GM21526 (cell line): ENCODE measurements around the gene PLCXD3.

Source experiments
- ATAC-seq: cut with Tn5 transposase; IDR thresholded peaks from one replicate; pipeline ENCODE4 v1.9.1; 2021; ENCODE audit warnings: moderate library complexity; ENCODE audit not compliant: unreplicated experiment, low FRiP score

Gene PLCXD3

DNA sequence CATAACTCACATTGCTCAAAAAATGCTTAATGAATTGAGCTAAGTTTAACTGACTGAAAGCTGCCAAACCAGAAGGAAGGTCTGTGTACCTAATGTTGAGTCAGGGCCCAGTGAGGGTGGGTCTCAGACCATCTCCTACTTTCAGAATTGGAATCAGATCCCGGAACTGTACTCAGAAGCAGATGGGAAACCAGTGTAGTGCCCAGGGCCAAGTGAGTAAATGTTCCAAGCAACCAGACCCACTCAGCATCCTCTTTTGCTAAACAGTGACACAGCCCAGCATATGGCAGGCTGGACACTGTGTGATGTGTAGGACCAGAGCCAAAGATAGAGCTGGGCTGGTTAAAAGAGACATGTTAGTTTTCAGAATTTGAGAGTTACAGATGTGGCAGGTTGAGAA is 94.1 kb downstream of the PLCXD3 start:
- no peak for ATAC-seq

DNA sequence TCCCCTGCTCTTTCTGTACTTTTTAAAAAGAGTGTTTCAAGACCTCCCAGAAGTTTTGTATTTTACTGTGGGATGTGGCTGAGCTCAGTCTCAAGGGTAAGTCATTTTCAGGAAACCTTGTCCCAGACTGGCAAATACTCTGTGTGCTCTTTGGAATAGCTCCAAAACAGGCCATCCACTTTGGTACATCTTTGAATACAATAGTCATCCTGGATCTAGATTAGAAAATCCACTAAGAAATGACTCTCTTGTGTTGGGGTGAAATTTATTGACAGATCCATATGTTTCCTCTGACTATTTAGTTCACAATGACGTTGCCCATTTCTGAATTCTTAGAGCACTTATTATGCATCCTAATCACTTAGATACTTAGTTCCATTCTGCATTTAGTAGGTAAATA is 95.2 kb downstream of the PLCXD3 start:
- ATAC-seq, result no peak

DNA sequence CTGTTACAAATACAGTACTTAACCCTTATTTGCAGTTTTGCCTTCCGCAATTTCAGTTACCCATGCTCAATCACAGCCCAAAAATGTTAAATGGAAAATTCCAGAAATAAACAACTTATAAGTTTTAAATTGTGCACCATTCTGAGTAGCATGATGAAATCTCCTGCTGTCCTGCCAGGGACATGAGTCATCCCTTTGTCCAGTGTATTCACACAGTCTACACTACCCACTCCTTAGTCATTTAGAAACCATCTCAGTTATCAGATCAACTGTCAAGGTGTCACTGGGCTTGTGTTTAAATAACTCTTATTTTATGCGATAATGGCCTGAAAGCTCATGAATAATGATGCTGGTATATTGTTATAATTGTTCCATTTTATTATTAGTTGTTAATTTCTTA is 95.8 kb downstream of the PLCXD3 start:
- no peak for ATAC-seq

DNA sequence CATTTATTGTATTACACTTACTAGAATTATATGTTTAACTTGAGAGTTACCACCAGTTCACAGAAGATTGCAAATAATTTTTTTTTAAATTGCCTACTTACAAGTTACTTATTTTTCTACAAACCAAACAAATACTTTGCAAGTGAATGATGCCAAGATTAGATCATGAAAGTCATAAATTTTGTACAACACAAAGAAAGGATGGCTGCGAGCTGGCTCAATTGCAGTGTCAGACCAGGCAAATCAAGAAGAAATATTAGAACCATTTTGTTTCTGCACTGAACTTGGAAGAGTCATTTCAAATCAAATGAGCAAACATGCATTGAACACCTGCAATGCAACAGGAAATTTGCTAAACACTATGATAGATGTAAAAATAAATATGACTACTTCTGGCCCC is 97.3 kb downstream of the PLCXD3 start:
- ATAC-seq, result no peak

DNA sequence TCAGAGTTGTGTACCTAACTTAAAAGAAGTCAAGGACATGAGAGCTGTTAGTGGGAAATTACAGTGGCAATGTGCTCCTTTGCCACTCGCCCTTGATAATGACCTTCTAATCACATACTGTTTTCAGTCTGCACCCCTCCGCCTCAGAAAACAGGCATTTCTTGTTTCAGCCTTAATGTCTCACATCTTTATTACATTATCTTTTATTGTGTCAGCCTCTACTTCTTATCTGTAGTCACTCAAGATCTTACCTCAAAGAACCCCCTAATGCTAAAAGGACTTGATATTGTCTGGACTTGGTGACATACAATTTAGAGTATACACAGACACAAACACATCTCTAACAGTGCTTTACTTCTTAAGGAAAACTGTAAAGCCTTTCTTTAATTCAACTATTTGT is 97.9 kb downstream of the PLCXD3 start:
- ATAC-seq, result no peak

DNA sequence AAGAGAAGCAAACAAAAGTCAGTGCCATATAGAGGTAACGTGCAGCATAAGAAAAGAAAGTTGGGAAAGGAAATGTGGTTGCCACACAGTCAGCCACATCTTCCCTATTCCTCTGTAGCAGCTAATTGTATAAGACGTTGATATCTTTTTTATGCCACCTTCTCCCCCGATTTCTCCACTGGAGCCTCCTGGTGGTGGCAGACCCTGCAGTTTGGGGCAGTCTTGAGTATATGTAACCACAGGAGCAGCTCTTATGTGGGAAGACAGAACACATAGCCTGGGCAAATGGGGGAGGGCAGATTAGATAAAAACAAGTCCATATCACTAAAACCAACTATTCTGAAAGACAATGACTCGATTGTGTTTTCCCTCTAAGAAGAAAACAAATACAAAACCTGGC is 99.7 kb downstream of the PLCXD3 start:
- no peak for ATAC-seq

DNA sequence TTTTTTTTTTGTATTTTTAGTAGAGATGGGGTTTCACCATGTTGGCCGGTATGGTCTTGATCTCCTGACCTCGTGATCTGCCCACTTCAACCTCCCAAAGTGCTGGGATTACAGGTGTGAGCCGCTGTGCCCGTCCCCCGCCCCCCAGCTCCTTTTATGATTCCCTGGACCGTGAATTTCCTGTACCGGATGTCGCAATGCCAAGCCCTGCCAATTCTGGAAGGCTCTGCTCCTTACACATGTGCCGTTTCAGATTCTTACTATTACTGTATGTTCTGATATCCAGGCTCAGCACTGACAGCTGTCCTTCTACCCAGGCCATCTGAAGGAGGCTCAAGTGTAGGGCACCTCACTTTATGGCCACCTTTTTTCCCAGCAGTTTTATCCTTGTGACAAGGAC is 100.1 kb downstream of the PLCXD3 start:
- no peak for ATAC-seq

DNA sequence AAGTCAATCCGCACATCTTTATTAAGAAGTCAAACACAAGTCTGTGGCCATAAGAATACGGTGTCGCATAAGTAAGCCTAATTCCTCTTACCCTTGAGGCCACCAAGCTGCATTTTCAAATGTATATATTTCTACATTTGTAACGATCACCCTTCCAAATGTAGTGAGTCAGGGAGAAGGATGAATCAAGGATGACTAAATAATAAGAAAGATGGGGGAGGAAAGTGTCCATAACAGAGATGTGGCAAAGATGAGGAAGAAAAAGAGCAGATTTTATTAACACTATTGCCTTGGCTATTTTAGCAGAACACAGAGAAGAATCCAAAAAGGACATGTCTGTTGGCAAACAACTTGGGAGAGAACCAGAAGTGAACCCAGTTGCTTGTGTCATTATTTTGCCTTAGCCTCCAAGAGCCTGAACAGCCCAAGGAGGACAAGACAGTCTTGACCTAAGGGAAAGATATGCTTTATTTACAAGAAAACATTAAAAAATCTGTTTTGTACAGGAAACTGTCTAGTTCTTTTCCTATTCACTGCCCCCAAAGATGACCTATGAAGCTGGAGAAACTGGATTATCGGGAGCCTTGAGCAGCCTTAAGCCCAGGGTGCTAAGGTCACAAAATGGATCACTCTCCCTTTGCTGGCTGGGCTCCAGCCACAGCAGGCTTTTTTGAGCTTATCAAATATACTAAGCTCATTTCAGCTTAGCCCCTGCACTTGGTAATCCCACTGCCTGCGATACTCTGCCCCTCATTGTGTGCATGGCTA is 101.5 kb downstream of the PLCXD3 start:
- no peak for ATAC-seq

DNA sequence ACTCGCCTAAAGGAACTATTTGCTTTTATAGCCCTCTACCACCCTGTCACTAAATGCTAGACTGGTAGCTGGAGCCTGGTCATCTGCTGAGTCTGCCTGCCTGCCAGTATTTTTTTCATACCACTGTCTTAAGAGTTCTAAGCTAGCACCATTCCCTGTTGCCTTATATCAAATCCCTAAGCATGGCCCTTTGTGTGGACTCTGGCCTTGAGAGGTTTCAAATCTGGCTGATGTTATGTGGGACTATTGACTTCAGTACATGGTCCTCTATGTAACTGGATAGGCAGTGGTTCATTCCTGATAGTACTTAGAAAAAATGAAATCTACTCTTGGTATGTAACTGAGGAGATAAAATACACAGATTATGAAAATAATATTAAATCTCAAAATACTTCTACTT is 103.5 kb downstream of the PLCXD3 start:
- no peak for ATAC-seq

DNA sequence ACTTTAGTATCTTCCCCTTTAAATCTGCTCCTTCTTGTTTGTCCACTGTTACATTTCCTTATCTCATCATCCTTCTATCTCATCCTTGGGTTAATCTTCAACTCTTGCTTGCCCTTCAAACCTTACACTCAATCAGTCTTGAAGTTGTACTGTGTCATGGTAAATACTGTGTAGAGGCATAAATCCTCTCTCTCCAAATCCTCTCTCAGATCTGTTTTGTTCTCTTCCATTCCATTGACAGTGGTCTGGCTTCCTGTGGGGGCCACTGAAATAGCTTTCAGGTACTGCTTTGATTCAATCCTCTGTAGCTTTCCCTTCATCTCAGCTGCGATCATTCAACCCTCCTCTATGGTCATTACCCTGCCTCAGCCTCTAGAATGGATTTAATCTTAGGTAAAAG is 104.0 kb downstream of the PLCXD3 start:
- ATAC-seq, result no peak

DNA sequence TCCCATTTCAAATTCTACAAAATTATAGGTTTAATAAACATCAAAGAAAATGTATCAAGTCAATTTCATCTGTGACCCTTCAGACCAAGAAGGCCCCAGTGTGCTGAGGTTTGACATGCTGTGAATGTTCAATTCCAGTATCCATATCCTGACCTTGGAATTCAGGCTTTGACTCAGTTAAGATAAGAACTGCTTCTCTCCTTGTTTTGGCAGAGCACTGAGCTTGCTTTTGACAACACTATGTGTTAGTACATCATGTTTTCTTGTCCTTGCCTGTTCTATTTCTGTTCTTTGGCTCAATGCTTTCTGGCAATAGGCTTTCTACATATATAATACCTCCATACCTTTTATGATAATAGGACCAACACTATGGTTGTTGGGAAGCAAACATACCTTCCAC is 105.6 kb downstream of the PLCXD3 start:
- ATAC-seq, result no peak

DNA sequence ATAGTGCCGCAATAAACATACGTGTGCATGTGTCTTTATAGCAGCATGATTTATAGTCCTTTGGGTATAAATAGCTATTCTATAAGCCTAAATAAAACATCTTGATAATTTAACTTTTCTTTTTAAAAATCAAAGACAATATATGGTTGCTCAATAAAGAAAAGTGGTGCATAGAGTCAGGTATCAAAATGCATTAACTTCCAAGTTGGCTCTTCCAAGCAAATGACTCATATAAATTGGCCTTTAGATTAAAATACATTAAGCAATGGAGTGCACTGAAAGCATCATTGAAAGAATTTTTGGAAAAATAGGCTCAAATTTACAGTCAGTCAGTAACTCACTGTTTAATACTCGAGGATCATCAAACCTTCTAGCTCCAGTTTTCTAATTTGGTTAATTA is 106.6 kb downstream of the PLCXD3 start:
- no peak for ATAC-seq

DNA sequence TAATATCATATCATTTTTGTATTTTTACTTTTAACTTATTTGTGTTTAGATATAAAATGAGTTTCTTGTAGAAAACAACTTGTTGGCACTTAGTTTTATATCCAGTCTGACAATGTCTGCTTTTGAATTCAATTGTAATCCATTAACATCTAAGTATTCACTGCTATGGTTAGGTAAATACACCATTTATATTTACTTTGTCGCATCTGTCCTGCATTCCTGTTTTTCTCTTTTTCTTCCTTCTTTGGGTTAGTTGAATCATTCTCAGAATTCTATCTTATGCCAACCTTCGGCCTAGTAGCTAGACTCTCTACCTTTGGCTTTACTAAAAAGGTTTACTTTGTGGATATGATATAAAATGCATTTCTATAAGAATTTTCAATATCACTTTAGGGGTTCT is 107.6 kb downstream of the PLCXD3 start:
- ATAC-seq, result no peak

DNA sequence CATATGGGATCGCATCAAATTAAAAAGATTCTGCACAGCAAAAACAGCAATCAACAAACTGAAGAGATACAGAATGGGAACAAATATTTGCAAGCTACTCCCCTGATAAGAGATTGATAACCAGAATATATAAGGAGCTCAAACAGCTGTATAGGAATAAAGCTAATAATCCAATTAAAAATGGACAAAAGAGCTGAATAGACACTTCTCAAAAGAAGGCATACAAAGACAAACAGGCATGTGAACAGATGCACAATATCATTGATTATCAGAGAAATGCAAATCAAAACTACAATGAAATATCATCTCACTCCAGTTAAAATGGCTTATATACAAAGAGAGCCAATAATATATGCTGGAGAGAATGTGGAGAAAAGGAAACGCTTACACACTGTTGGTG is 110.6 kb downstream of the PLCXD3 start:
- no peak for ATAC-seq

DNA sequence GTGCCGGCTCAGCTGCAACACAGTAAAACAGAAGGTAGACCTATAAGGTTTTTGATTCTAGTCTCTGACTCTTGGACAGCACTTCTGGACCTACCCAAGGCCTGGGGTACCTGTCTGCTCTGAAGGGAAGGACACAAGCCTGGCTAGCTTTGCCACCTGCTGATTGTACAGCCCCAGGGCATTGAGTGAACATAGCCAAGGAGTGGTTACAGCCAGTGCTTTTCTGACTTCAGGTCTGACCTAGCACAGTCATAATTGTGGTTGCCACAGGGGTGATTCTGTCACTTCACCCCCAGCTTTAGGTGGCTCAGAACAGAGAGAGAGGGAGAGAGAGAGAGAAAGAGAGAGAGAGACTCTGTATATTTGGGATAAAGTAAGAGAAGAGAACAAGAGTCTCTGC is 118.4 kb downstream of the PLCXD3 start:
- no peak for ATAC-seq

DNA sequence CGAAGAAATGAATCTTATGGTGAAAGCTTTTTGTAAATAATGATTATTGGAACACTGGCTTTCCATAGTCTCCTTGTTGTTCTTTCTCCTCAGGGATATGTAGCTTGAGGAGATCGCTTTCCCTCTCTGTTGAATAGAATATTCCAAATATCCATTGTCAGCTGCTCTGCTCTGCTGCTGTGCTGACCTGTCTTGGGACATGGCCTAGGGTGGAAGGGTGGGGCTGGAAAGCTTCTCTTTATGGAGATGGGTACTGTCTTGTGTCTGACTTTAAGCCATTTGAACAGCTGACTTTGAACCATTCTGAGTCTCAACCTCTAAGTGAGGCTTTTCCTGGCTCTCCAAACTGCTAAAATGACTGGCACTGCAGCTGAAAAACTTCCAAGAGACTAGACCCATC is 135.8 kb downstream of the PLCXD3 start:
- no peak for ATAC-seq

DNA sequence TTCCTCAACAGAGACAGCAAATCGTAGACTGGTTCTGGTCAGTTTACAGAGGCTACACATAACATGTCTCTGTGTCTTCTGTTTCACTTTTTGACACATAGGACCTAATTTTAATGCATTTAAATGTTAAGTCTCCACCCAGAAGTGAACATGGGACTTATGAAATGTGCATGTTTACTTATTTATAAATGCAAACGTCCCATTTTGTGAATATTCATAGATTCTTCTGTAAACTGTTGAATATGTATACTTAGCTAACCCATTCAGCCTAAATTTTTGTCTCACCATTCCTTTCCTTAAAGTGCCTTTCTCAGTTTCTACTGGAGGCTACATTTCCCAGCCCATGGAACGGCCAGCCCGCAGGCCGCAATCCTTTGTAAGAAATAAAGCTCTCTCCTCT is 137.2 kb downstream of the PLCXD3 start:
- no peak for ATAC-seq

DNA sequence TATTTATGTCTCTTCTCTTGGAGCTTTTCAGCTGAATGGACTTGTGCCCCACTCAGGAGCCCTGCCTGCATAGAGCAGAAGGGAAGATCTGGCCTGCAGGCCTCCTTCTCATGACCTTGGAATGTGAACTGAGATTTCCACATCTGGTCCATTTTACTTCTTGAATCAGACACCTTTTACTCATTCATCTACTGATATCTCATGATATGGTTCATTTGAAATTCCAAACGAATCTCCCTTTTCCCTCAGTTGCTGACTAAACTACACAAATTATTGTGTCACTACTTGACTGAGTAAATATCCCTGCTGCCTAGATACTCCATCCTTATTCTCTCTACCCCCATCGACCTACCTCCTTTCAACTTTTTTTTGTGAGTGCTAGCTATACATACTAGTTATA is 138.7 kb downstream of the PLCXD3 start:
- no peak for ATAC-seq

DNA sequence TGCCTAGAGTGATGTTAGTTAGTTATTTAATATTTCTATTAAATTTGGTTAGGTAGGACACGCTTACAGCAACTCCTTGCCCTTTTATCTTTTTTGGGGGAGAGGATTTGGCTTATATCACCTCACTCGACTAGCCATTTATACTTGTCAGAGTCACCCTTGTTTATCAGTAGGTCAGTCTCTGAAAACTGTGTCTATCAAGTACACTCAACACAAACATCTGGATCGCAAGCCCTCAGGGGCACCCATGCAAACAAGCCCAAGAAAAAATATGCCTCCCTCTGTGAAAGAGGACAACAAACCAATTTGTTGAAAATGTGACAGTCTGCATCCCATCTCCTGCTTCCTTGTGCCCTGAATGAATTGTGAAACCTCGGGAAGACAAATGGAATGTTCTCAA is 139.9 kb downstream of the PLCXD3 start:
- ATAC-seq, result no peak

DNA sequence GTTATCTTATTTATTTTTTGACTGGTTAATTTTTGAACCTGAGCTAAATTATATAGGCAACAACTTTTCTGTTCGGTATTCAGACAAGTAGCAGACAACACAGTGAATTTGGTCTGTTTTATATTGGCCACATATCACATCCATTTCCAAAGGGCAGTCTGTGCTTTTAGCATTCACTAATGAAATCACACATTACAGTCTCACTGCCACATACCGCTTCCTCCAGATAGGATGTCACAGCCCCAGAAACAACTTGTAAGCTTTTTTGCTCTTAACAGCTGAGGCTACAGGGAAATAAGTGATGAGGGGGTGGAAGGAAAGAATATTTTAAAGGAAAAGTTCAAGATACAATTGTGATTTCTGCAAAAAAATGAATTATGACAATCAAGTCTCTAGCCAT is 140.6 kb downstream of the PLCXD3 start:
- no peak for ATAC-seq

DNA sequence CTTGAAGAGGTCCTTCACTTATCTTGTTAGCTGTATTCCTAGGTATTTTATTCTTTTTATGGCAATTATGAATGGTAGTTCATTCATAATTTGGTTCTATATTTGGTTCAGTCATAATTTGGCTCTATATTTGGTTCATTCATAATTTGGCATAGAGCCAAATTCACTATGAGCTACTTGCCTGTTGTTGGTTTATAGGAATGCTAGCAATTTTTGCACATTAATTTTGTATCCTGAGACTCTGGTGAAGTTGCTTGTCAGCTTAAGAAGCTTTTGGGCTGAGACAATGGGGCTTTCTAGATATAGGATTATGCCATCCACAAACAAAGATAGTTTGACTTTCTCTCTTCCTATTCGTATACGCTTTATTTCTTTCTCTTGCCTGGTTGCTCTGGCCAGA is 142.2 kb downstream of the PLCXD3 start:
- no peak for ATAC-seq

DNA sequence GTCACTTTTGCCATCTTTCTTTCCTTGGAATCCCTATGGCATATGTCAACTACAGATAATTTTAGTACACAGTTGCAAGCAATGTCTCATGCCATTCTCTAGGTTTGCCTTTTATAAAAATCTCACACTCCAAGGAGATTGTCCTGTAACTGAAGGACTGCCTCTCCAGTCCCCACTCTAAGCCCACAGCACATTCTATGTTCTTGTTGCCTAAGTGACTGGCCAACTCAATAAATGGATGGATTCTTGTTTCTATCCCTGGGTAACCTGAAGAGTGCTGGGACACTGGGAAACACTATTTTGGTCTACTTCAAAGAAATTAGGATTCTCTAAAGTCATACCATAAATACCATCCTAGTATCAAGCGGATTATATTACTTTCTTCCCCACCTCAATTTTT is 145.0 kb downstream of the PLCXD3 start:
- ATAC-seq, result no peak

DNA sequence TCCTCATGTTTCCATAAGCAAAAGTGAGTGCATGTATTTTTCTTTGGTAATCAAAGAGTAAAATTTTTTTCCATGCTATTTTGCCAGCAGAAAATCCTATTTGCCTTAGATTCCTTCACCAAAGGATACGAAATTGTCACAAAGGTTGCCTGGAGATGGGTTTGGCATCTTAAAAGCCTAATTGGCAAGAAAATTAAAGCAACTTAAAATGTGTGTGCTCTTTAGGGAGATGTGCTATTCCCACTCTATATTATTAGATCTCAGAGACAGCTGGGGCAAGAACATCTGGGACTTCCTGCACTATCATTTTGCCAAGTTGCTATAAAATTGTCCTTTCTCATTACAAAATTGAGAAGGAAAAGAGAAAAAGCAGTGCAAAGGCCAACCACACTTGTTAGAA is 146.1 kb downstream of the PLCXD3 start:
- no peak for ATAC-seq
